ENCODE data around the gene LCLAT1.
A peak's percentile ranks its signal among the peaks of the same experiment; 100 is the strongest.

Gene LCLAT1

DNA sequence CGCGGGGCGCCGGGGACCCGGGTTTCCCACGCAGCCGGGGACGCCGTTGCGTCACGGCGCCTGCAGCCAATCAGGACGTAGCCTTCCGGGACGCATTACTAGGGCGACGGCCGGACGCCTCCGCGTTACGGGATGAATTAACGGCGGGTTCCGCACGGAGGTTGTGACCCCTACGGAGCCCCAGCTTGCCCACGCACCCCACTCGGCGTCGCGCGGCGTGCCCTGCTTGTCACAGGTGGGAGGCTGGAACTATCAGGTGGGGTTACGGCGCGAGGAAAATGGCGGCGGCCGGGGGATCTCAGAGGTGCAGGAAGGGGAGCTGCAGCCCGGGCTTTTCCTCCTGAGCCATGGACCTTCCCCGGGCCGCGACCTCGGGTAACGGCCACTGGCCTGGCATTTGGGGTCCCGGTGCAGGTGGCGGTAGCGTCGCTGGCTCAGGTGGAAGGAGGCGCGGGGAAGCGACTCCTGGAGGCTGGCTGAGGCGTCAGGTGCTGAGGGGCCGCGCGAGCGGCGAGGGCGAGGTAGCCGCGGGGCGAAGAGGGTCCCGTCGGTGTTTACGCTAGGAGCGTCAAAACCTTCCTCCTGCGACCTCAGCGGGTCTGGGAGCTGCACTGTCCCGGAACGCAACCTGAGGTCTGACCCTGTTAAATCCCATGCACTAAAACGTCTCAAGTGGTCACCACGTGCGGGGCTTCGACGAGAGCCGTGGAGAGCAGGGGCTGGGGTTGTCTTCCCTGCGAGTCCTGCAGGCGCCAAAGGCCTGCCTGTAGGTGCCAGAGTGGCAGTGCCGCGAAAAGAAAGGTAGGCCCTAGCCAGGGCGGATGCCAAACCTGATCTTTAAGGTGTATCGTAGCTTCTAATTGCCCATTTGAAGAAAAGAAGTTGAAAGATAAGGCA, at the start of gene LCLAT1:
TSS of gene LCLAT1 (plus strand) at position 98 of the 897 bp plus-strand sequence. CDS start 78,345 bp downstream, outside the sequence.
- DNase-seq (ENCODE audit: low spot score), result peak; percentile 63

GRCh38 chr2:30398084-30398873, 48.8 kb upstream of the LCLAT1 start:
- DNase-seq (ENCODE audit: low spot score), result no peak

DNA sequence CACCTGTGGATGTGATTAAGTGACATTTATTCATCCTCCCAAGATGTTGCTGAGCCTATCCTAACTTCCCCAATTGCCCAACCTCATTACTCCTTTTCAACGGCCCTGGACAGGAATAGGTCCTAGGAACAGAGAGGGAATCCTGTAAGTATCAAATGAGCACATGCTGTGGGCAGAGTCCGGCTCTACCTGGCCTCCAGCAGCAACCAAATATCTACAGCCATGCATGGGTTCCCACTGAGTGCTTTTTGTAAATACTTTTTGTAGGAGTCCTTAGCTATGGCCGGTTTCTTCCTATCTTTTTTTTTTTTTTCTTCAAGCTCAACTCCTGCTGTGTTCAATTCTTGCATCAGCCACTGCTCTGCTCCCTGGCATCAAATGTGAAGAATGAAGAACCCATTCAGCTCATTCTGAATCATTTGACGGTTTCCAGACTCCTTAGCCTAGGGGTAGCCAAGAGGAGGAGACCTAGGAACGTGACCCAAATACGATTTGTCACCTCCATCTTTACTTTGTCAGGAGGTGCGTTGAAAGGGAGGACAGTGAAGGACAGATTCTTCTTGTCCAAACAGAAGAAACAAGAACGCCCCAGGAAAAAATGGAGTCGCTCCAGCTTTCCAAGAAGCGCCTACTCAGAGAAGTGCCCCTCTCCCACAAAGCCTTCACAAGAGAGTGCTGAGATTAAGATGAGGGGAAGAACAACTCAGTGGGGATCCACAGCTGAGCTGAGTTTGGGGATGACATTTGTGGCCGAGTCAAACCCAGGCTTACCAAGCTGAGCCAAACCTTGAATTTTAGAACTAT, 46.7 kb upstream of the LCLAT1 start:
- no peak for DNase-seq (ENCODE audit: low spot score)

DNA sequence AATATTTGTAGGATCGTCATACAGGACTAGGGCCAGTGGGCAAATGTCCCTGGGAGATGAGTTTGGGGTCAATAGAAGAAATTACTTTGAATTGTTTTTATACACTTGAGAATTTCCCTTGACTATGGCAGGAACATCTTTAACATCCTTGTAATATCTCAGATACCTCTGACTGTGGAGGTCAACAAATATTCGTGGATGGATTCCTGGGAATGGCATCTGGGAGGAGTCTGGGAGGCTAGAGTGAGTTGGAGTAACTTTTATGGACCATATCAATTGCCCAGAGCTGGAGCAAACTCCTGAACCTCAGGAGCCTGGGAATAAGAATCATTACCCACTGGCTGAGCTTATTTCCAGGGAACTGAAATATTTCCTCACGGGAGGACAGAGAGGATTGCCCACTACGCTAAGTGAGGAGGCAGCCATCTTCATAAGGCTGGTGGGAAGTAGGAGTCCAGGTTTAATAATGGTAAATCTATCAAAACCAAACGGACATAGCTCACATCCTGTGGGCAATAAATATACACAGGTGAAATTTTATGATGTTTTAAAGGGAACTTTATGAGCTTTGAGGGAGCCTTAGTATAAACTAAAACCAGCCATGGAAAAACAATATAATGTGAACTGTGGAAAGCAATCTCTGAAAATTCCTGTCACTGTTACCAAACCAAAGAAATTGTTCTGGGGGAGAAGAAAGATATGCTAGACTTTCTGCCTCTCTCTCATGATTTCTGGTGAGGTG, 44.4 kb upstream of the LCLAT1 start:
- DNase-seq (ENCODE audit: low spot score), result no peak

GRCh38 chr2:30403592-30404312, 43.3 kb upstream of the LCLAT1 start:
- DNase-seq (ENCODE audit: low spot score), result no peak

- DNase-seq (ENCODE audit: low spot score), result no peak
Measured at GRCh38 chr2:30404319-30405259, 42.5 kb upstream of the LCLAT1 start.

DNA sequence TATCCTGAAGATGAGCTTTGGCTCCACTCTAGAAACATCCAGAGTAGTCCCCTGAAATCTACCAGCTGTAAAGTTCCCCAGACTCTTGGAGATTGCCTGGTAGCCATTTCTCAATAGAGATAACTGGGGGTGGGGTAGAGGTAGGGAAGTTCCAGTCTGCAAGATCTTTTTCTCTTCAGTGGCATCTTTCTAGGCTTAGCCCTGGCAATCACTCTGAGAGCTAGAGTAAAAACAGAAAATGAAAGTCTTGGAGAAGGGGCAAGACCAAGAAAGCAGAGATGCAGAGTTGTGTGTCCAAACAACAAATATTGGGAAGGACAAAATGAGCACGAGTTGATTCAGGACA, 41.8 kb upstream of the LCLAT1 start:
- no peak for DNase-seq (ENCODE audit: low spot score)

DNA sequence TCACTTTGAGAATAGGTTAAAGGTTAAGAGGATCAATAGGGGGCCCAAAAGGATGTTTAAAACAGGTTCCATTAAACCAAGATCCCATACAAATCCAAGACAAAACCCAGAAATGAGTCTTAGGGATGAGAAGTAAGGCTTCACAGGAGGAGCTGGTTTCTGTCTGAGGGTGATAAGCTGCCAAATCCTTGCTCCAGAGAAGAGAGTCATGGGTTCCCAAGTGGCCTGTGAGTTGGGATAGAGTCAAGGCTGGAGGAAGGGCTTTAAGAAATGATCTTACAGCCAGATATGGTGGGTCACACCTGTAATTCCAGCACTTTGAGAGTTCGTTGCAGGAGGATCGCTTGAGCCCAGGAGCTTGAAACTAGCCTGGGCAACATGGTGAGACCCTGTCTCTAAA, 40.2 kb upstream of the LCLAT1 start:
- DNase-seq (ENCODE audit: low spot score), result no peak

DNA sequence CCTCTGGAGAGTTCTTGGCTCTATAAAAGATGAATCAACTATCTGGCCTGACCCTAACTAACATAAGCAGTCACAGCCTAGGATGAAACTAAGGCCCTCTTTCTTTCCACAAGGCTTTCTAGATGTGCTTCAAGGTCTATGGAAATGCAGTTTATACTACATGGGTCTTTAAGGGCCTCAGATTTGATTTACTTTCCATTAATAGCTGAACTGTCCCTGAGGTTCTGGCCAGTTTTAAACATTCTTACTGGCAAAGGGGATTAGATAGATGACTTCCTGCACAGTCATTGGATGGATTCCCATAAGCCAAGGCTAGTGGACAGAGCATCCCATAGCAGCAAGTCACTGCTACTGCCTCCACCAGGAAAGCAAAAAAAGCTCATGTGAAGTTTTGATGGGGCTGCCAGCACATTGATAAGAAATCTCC, 38.1 kb upstream of the LCLAT1 start:
- peak; percentile 72 for DNase-seq (ENCODE audit: low spot score)

DNA sequence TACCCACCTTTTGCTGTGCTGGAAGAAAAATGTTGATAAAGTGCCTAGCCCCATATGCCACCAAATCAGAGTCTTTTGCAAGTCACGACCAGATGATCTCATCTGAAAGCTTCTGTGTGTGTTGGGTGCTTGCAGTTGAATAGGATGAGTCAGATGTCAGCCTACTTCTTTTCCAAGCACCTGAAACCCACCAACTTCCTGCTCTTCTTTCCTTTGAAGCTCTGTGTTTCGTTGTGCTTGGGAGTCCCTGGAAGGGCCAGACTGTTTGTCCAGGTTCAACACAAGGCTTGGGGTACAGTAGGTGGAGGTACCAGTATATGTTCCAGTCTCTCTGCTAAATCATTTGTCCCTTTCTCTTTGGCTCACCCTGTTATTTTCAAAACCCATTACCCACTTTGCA, 36.8 kb upstream of the LCLAT1 start:
- peak; percentile 84 for DNase-seq (ENCODE audit: low spot score)

GRCh38 chr2:30412047-30412683, 34.9 kb upstream of the LCLAT1 start:
- no peak for DNase-seq (ENCODE audit: low spot score)

DNA sequence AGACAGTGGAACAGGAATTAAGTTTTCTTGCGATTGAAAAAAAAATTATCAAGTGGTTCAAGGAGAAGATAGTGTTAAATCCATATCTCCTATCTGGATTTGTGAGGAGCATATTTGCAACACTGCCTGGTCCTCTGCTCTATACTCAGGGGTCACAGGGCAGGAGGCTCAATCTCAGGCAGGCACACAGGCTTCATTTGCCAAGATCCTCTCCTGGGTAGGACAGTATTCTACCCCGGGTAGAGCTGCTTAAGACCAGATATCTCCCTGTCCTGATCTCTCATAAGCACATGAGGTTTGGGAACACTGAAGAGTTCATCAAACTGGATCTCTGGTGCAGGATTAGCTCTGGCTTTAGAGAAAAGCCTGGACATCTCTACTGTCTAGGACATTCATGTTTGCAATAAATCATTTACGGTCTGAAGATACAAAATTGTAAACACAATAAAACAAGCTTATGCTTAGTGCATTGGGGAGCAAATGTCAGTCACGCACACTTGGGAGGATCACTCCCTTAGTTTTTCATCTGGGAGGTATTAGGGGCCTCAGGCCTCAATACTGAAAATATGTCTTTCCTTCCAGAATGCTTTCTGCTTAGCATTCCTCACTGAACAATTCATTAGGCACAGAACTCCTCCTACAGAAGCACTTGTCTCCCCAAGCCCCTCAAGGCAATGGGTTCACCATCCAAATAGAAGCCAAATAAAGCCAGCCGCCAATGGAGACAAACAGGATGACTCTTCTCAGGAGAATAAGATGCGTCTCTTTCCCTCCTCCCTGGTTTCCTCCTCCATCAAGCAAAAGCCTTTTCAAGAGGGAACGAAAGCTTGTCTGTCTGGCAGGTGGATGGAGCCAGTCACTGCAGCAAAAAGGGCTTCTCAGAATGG, 34.1 kb upstream of the LCLAT1 start:
- no peak for DNase-seq (ENCODE audit: low spot score)

DNA sequence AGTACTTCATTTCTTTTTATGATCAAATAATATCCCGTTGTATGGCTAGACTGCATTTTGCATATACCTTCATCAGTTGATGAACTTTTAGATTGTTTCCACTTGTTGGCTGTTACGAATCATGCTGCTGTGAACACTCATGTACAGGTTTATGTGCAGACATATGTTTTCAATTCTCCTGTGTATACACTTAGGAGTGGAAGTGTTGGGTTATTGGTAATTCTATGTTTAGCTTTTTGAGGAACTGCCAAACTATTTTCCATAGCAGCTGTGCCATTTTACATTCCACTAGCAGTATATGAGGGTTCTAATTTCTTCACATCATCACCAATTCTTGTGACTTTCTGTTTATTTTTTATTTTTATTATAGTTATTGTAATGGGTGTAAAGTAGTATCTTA, 32.1 kb upstream of the LCLAT1 start:
- no peak for DNase-seq (ENCODE audit: low spot score)

GRCh38 chr2:30417253-30417652, 29.8 kb upstream of the LCLAT1 start:
- no peak for DNase-seq (ENCODE audit: low spot score)

GRCh38 chr2:30421026-30421603, 25.9 kb upstream of the LCLAT1 start:
- no peak for DNase-seq (ENCODE audit: low spot score)

DNA sequence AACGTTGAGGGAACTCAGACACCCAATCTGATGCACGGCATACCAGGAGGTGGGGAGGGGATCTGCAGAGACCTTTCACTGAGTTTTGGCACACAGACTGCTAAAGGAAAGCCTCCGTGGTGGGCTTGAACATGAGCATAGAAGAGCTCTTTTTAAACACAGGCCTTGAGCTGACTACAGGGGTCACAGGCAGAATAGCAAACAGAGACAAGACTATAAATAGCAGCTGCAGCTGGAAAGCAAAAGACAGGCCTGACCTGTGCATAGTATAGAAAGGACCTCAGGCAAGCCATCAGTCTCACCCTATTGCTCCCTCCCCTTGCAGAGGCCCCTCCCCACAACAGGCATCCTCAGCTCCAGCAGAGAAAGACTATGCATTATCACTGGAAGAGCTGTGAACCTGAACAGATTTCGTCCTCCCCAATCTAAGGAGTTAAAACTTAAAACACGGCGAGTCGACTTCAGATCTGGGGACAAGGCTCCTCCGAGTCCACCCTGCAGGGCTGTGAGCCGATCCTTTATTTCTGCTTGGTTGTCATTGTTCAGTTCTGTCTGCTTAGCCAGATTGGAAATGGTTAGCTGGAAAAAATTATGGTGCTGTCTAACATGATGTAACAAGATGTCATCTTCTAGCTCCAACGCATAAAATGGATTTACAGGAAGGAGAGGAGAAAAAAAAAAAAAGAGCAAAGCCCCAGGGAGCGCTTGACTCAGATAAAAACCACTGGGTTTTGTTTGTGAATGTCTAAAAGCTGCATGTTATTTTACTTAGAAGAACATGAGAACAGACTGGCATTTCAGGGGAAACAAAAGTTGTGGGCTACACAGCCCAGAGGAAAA, 25.2 kb upstream of the LCLAT1 start:
- DNase-seq (ENCODE audit: low spot score), result no peak

- DNase-seq (ENCODE audit: low spot score), result peak; percentile 55
Measured at GRCh38 chr2:30422444-30423040, 24.5 kb upstream of the LCLAT1 start.
